Stimulated activated CD8-positive, alpha-beta memory T cell treated with anti-CD3 and anti-CD28 coated beads, Interleukin-4, amount 100 ng/mL, for 4 hours (primary cell): Measurements from ENCODE around the gene FCRLB.
"Not testable (repeated sequence)": the region's sequence is repeated elsewhere in the genome, so short reads cannot be mapped to it uniquely, and the experiment has no call there.

Experiments used
- DNase-seq, 2 donors: peaks; one replicate each; pipeline ENCODE4 v3.0.0-alpha.2; 2020; ENCODE audit warnings: low read depth in 2 of 2, low spot score in 1 of 2

FCRLB gene

GRCh38 chr1:161720956-161721737, at the start of gene FCRLB:
Gene FCRLB, plus strand, starts transcription at chr1:161721544. Its CDS starts 1,129 bp downstream, at chr1:161722673.
- DNase-seq = no peak

- DNase-seq = not testable (repeated sequence)
Observed at GRCh38 chr1:161673437-161673836, 47.9 kb upstream of the FCRLB start.

- not testable (repeated sequence) for DNase-seq
Observed at GRCh38 chr1:161674447-161674846, 46.9 kb upstream of the FCRLB start.

GRCh38 chr1:161674908-161675307, 46.4 kb upstream of the FCRLB start:
- DNase-seq = not testable (repeated sequence)

- no peak for DNase-seq
Observed at GRCh38 chr1:161676441-161676840, 44.9 kb upstream of the FCRLB start.

GRCh38 chr1:161676958-161677689, 44.2 kb upstream of the FCRLB start:
- DNase-seq = no peak

GRCh38 chr1:161678500-161678899, 42.8 kb upstream of the FCRLB start:
- DNase-seq = no peak

- no peak for DNase-seq
Observed at GRCh38 chr1:161681879-161682278, 39.5 kb upstream of the FCRLB start.

- DNase-seq = no peak
Observed at GRCh38 chr1:161688946-161689345, 32.4 kb upstream of the FCRLB start.

- no peak for DNase-seq
Observed at GRCh38 chr1:161691846-161692245, 29.5 kb upstream of the FCRLB start.

GRCh38 chr1:161693020-161693712, 28.2 kb upstream of the FCRLB start:
- DNase-seq = not testable (repeated sequence)

GRCh38 chr1:161698302-161698701, 23.0 kb upstream of the FCRLB start:
- not testable (repeated sequence) for DNase-seq

GRCh38 chr1:161702250-161702649, 19.1 kb upstream of the FCRLB start:
- no peak for DNase-seq

GRCh38 chr1:161705537-161705936, 15.8 kb upstream of the FCRLB start:
- no peak for DNase-seq

- no peak for DNase-seq
Observed at GRCh38 chr1:161706113-161706481, 15.2 kb upstream of the FCRLB start.

GRCh38 chr1:161706482-161707347, 14.6 kb upstream of the FCRLB start, which contains the start of gene FCRLA:
Gene FCRLA, plus strand, starts transcription at chr1:161707229. Its CDS starts 36 bp downstream, at chr1:161707265.
- no peak for DNase-seq

- DNase-seq = no peak
Observed at GRCh38 chr1:161707503-161707902, 13.8 kb upstream of the FCRLB start.

GRCh38 chr1:161709373-161709772, 12.0 kb upstream of the FCRLB start:
- no peak for DNase-seq

GRCh38 chr1:161710560-161710959, 10.8 kb upstream of the FCRLB start:
- DNase-seq = no peak

- DNase-seq = no peak
Observed at GRCh38 chr1:161718559-161719324, 2.6 kb upstream of the FCRLB start.
